Measurements from ENCODE around the gene OR8K5. TPM values are rescaled to one million over a fixed set of nuclear protein-coding genes. Genes with fewer than 3 reads are reported as not detected.
"Not testable (repeated sequence)": the region's sequence is repeated elsewhere in the genome, so short reads cannot be mapped to it uniquely, and the experiment has no call there.

The OR8K5 gene
- polyA plus RNA-seq, 1 of the 3 experiments (the other 2 are of a cell fraction) = not detected

DNA sequence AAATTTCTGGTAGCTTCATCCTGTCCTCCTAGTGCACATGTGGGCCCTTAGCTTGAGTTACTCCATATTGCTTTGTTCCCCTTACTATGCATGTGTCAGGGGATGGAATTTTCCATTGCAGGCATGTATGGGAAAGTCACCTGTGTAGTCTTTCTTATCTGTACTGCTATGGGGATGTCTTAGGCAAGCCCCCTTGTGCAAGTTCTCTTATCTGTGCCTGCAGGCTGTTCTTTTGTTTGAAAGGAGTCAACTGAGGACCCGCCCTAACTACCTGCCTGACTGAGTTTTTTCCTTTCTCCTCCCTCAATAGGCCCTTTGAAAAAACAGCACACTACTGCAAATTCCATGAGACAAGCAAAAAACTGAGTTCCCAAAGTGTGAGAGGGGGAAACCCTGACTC, 8.7 kb downstream of the OR8K5 start:
- no peaks in the 10 kb centered on the region for H4K20me1 ChIP-seq (ENCODE audit: insufficient read depth)
- DNase-seq = no peak
- H3K9me3 ChIP-seq = no peaks in the 10 kb centered on the region
- no peaks in the 10 kb centered on the region for H3F3A ChIP-seq (replicated peaks; ENCODE audit: insufficient read depth)
- ChIA-PET POLR2A (no interaction called here), CTCF (no interaction called here)
- H3K4me2 ChIP-seq = no peak overlapping the region
- no peak overlapping the region for H3K27ac ChIP-seq (ENCODE audit: low read depth in 2 of 2, low read length in 1 of 2)
- H3K27me3 ChIP-seq (ENCODE audit: insufficient read depth) = no peaks in the 10 kb centered on the region
- H3K36me3 ChIP-seq (replicated peaks in 1 of 2; ENCODE audit: control insufficient read depth in 1 of 2, insufficient read depth in 2 of 2, low read length in 1 of 2) = no peaks in the 10 kb centered on the region
- no peak overlapping the region for H2AFZ ChIP-seq (ENCODE audit: low read depth)
- TF ChIP-seq USF1 (IDR thresholded peaks at IDR 0.05; ENCODE audit: borderline replicate concordance, low read depth) = no peak
- no peak for TF ChIP-seq ELF1 (IDR thresholded peaks at IDR 0.05)
- TF ChIP-seq YY1 (IDR thresholded peaks at IDR 0.05; ENCODE audit: low read depth) = no peak
- TF ChIP-seq EP300 (IDR thresholded peaks at IDR 0.05; ENCODE audit: borderline replicate concordance in 1 of 2, low read depth in 1 of 2, low read length in 1 of 2) = no peak
- no peak for TF ChIP-seq FOXJ3 (CRISPR knock-in tag; IDR thresholded peaks at IDR 0.05)
- TF ChIP-seq, protein P1, sequence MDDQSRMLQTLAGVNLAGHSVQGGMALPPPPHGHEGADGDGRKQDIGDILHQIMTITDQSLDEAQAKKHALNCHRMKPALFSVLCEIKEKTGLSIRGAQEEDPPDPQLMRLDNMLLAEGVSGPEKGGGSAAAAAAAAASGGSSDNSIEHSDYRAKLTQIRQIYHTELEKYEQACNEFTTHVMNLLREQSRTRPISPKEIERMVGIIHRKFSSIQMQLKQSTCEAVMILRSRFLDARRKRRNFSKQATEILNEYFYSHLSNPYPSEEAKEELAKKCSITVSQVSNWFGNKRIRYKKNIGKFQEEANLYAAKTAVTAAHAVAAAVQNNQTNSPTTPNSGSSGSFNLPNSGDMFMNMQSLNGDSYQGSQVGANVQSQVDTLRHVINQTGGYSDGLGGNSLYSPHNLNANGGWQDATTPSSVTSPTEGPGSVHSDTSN (IDR thresholded peaks at IDR 0.05) = no peak
- no peak for TF ChIP-seq SIN3A (IDR thresholded peaks at IDR 0.05; ENCODE audit: borderline replicate concordance, low read depth, low read length)
- no peak for TF ChIP-seq SMC3 (IDR thresholded peaks at IDR 0.05; ENCODE audit: low read depth, low read length)
- TF ChIP-seq, protein P2, sequence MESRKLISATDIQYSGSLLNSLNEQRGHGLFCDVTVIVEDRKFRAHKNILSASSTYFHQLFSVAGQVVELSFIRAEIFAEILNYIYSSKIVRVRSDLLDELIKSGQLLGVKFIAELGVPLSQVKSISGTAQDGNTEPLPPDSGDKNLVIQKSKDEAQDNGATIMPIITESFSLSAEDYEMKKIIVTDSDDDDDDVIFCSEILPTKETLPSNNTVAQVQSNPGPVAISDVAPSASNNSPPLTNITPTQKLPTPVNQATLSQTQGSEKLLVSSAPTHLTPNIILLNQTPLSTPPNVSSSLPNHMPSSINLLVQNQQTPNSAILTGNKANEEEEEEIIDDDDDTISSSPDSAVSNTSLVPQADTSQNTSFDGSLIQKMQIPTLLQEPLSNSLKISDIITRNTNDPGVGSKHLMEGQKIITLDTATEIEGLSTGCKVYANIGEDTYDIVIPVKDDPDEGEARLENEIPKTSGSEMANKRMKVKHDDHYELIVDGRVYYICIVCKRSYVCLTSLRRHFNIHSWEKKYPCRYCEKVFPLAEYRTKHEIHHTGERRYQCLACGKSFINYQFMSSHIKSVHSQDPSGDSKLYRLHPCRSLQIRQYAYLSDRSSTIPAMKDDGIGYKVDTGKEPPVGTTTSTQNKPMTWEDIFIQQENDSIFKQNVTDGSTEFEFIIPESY (IDR thresholded peaks at IDR 0.05; ENCODE audit: borderline replicate concordance, low read depth) = no peak
- no peaks in the 10 kb centered on the region for H3K79me2 ChIP-seq (ENCODE audit: insufficient read depth)
- WGBS (ENCODE audit: low lambda C conversion rate) = 0% methylated on average over 1 of the region's 1 CpG
- H3K9ac ChIP-seq = no peak overlapping the region
- no peaks in the 10 kb centered on the region for H3K9me2 ChIP-seq
- no peaks in the 10 kb centered on the region for H3K4me1 ChIP-seq (ENCODE audit: control insufficient read depth in 1 of 2, insufficient read depth in 2 of 2, low read depth in 1 of 2, low read length in 1 of 2)
- H3K4me3 ChIP-seq (ENCODE audit: low read depth in 2 of 2, low read length in 1 of 2) = no peak overlapping the region

GRCh38 chr11:56143681-56144080, 16.4 kb downstream of the OR8K5 start:
- H3K79me2 ChIP-seq (ENCODE audit: insufficient read depth); H3K27me3 ChIP-seq (ENCODE audit: insufficient read depth); H3K36me3 ChIP-seq (replicated peaks in 1 of 2; ENCODE audit: control insufficient read depth in 1 of 2, insufficient read depth in 2 of 2, low read length in 1 of 2); H3F3A ChIP-seq (replicated peaks; ENCODE audit: insufficient read depth); H3K27ac ChIP-seq (ENCODE audit: low read depth in 2 of 2, low read length in 1 of 2); POLR2A ChIA-PET; H3K9me3 ChIP-seq; DNase-seq; H2AFZ ChIP-seq (ENCODE audit: low read depth); H3K4me1 ChIP-seq (ENCODE audit: control insufficient read depth in 1 of 2, insufficient read depth in 2 of 2, low read depth in 1 of 2, low read length in 1 of 2); CTCF ChIA-PET; H4K20me1 ChIP-seq (ENCODE audit: insufficient read depth); H3K4me3 ChIP-seq (ENCODE audit: low read depth in 2 of 2, low read length in 1 of 2); H3K9me2 ChIP-seq; H3K9ac ChIP-seq; H3K4me2 ChIP-seq: not testable (repeated sequence)
- 42% methylated on average over 8 of the region's 30 CpGs for WGBS (ENCODE audit: low lambda C conversion rate)
